GM18505 (cell line): Measurements from ENCODE around the gene ROS1.
"Not testable (repeated sequence)": the region's sequence is repeated elsewhere in the genome, so short reads cannot be mapped to it uniquely, and the experiment has no call there.

ENCODE experiments used
- ATAC-seq: cut with Tn5 transposase; IDR thresholded peaks from one replicate; pipeline ENCODE4 v1.9.1; 2021; ENCODE audit not compliant: unreplicated experiment
- POLR2A ChIP-seq: IDR thresholded peaks from 4 replicates; pipeline ENCODE4 v1.6.1; 2011; ENCODE audit warnings: borderline replicate concordance; ENCODE audit not compliant: insufficient read depth, insufficient read length; ENCODE audit errors: extremely low read depth

ROS1 gene

DNA sequence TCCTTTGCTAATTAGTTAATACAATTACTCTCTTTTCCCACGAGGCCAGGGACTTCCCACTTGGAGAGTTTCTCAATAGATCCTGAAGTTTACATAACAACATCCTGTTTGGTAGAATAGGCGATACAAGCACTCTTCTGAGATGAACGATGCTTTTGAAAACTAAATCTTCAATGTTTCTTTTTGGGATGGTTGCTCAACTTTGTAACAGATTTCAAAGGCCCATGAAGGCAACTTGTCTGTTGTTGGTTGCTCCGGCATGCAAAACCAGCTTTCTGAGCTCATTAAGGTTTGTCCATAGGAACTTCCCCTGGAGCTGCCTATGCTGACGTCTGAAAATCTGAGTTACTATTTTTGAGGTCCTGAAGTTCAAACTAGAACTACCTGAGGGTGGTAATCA, 25.9 kb upstream of the ROS1 start:
- TF ChIP-seq POLR2A: no peak
- no peak for ATAC-seq

DNA sequence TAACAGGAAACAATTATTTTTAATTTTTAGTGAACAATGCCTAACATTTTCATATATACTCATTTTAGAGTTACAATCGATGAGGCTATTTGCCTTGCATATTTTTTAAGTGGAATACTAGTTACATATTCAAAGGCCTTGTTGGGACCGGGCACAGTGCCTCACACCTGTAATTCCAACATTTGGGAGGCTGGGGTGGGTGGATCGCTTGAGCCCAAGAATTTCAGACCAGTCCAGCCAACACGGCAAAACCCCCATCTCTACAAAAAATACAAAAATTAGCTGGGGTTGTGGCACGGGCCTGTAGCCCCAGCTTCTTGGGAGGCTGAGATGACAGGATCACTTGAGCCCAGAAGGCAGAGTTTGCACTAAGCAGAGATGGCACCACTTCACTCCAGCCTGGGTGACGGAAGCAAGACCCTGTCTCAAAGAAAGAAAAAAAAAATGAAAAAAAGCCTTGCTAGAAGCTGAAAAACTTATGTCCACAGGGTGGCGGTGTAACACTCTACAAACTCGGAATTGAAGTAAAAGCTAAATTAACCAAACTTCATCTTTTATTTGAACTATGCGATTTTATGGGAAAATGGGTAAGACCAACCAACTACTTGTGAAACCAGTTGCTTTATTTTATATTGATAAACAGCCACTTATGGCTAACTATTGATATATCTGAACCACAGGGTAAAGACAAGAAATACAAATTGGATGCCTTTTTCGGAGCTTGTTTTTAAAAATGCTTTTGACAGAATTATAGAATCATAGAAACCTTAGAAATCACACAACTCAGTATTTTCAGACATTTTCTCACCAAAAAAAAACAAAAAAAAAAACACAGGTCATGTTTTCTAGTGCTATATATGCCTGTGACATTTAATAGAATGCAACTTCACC, 24.1 kb upstream of the ROS1 start:
- no peak for TF ChIP-seq POLR2A
- ATAC-seq: peak; percentile 51

DNA sequence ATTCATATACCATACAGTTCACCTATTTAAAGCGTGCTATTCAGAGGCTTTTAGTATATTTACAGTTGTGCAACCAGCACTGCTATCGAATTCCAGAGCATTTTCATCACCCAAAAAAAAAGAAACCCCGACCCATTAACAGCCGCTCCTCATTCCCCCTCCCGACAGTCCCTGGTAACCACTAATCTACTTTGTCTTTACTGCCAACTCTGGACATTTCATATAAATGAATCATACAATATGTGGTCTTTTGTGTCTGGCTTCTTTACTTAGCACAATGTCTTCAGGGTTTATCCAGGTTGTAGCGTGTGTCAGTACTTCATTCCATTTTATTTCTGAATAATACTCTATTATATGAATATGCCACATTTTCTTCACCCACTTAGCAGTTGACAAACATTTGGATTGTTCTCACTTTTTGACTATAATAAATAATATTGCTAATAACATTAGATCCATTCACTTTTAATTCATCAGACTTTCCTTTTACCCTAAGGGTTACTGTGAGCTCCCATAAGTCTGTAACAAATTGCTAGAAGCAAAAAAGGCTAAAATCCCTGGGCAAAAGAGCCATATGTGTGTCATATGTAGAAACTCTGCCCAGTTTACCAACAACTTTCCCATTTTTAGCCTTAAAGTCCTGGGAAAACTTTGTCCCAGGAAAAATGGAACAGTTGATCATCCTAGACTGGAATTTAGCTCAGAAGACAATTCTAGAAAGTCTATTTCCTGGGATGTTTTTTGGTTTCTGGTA, 23.2 kb upstream of the ROS1 start:
- TF ChIP-seq POLR2A: no peak
- no peak for ATAC-seq

DNA sequence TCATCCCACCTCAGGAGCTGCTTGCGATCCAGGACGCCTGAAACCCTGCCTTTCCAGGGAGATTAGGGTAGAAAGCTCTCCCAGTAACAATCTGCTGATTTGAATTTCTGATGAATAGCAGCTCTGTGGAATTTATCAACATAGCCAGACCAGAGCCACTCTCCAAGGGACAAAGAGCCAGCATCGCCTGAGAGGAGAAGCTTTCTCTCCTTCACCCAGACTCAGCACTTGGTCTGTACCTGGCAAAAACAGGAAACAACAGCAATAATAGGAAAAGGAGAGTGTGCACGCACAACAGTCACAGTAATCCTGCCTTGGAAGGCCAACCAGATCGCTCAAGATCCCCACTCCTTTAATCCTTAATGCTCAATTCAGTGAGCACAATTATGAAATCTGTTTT, 22.3 kb upstream of the ROS1 start:
- TF ChIP-seq POLR2A: no peak
- no peak for ATAC-seq

DNA sequence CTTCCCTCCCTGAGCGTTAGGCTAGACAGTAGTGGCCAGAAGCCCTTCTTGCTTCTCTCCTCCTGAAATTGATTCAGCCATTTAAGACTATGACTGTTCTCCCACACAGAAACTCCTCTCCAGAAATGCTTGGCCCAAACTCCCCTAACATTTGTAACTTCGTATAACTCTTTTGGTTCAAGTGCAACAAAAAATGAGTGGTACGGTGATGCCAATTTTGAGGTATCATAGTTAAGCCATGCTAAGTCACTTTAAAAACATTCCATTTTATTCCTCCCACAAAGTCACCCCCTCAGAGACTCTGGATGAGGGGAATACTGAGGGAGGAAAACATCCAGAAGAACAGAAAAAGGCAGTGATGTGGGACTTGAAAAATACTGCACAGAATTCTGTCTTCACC, 21.1 kb upstream of the ROS1 start:
- no peak for TF ChIP-seq POLR2A
- no peak for ATAC-seq

DNA sequence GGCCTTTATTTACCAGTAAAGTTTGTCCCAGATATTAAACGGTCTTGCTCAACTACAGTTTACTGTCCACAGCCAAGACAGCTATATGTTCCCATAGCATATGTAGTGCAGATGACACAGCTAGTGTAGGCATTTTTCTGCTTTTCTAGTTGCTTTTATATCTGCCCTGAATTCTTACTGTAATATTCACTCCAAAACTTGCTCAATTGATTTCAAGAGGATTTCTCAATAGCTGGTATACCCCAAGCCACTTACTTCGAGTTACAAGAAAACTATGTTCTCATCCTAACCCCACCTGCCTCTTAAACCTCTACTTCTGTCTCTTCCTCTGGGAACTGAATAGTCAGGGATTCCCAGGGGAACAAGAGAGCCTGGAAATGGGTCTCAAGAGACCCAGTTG, 18.9 kb upstream of the ROS1 start:
- no peak for TF ChIP-seq POLR2A

DNA sequence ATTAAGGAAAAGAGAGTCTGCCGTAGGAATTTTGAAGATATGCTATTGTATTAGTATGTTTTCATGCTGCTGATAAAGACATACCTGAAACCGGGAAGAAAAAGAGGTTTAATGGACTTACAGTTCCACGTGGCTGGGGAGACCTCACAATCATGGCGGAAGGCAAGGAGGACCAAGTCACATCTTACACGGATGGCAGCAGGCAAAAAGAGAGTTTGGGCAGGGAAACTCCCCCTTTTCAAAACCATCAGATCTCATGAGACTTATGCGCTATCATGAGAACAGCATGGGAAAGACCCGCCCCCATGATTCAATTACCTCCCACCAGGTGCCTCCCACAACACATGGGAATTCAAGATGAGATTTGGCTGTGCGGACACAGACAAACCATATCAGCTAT, 16.6 kb upstream of the ROS1 start:
- ATAC-seq: not testable (repeated sequence)

More for the DNA sequence above, 18.9 kb upstream of the ROS1 start:
- ATAC-seq: no peak

DNA sequence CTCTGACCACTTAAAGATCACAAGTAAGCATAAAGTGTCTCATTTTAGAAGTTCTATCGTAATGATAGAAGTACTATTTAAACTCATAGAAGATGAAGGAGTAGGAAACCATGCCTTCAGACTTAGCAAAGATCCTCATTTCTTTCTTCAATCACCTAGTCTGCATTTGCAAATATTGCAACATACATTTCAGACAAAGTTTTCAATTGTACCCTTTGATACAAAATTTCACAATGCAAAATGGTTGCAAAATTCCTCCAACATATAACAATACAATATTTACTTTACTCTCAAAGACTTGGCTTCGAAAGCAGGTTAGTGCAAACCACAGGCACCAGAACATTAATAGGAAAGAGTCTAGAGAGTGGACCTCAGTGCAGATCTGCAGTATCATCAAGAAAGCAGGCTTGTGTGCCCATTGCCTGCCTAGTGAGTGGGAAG, 16.1 kb upstream of the ROS1 start:
- no peak for ATAC-seq
- no peak for TF ChIP-seq POLR2A

DNA sequence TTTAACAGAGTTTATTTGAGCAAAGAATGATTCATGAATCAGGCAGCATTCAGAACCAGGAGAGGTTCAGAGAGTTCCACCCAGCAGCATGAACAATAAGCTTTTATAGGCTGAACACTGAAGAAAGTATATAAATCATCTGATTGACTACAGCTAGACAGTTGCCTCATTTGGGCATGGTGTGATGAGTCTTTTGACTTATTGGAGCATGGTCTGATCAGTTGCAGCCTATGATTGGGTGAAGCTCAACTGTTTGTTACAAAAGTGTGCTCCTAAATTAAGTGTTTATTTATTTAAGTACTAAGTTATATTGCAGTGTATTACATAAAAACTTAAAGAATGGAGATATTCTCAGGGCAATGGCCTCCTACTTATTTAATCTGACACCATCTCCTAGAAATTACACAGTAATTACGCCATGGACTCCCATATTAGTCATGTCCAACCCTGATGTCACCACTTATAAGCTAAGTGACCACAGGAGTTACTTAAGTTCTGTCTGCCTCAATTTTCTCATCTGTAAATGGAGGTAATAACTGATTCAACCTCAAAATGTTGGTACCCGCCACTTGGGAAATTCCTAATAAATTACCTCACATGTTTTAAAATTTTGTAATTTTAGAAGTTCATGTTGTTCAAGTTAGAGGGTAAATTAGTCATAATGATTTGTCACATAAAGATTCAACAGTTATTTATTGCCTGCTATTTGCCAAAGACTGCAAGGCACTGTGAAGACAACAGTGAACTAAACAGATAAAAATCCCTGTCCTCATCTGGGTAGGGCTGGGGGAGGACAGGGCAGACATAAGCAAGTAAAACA, 15.2 kb upstream of the ROS1 start:
- TF ChIP-seq POLR2A: no peak
- no peak for ATAC-seq

DNA sequence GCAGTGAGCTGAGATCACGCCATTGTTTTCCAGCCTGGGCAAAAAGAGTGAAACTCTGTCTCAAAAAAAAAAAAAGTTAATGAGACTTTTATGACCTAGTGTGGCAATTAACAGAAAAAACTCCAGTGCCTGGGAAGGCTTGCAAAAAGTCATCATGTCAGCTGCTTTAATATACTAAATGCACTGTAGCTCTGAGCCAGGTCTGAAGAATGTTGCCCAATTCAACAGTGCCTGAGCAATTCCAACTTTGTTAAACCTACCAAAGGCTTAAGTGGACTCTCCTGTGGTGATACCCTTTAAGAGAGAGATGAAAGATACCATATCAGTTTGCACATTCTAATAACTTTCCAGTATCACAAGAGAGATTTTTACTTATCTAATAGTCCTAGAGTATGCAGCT, 6.5 kb upstream of the ROS1 start:
- ATAC-seq: no peak

DNA sequence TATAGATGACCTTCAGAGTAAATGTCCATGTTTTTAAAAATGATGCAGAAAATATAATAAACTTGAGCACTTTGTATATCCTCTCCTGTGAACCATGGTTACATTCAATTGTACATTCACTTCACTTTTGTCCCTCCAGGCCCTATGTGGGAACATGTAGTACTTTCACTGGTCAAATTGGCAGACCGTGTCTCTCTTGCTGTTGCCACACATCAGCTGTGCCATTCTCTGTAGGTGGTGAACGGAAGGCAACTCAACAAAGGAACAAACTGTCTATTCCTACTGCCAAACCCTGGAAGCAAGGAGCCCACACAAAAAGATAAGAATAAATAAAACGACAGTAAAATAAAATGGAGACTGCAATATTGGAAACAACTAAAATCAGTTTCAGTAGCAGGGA, 2.0 kb downstream of the ROS1 start:
- ATAC-seq: no peak
- no peak for TF ChIP-seq POLR2A

More for the DNA sequence above, 6.5 kb upstream of the ROS1 start:
- TF ChIP-seq POLR2A: no peak

DNA sequence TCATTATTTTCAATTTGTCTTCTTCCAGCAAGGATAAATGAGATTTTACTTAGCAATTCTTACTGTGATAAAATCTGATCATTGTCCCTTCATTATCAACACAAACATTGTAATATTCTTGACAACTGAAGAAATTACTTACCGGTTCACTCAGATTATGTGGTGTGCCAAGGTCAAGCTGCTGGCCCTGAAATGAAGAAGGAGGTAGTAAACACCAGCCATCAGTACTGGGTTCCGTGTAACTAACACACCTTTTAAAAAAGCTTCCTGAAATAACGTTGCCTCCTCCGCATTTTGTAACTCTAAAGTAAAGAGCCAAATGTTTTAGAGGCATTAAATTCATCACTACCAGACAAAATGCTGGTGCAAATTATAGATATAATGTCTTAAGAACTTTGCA, 7.4 kb downstream of the ROS1 start:
- no peak for ATAC-seq

DNA sequence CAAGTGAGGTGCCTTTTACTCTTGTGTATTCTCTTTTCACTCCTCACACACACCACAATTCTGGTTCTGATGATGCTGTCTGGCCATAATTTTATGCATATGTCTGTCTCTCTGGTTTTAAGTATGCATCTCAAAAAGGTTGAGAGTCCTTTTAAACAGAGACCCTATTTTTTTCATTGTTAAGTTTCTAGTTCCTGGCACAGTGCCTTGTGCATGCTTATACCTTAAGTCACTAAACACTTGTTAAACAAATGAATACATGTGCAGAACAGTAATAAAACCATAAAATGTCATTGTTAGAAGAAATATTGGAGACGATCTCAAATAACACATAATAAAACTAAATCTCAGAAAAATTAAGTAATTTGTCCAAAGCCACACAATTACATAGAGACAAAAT, 7.9 kb downstream of the ROS1 start:
- no peak for TF ChIP-seq POLR2A
- no peak for ATAC-seq

More for the DNA sequence above, 7.4 kb downstream of the ROS1 start:
- TF ChIP-seq POLR2A: no peak

DNA sequence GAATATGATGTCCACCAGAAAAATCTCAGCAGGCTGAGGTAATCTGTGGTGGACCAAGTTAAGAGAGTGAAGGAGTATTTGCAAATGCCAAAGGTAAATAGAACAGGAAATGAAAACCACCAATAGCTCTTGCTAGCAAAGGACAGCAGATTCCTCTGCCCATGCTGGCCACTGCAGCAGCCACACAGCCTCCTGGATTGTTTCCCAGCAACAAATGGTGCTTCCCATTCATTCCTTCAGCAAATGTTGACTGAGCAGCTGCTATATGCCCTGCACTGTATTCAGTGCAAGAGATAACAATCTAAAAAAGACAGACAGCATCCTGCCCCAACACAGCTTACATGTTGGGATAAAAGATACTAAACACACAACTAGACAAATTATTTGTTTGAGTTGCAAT, 11.0 kb downstream of the ROS1 start:
- no peak for ATAC-seq
- no peak for TF ChIP-seq POLR2A

DNA sequence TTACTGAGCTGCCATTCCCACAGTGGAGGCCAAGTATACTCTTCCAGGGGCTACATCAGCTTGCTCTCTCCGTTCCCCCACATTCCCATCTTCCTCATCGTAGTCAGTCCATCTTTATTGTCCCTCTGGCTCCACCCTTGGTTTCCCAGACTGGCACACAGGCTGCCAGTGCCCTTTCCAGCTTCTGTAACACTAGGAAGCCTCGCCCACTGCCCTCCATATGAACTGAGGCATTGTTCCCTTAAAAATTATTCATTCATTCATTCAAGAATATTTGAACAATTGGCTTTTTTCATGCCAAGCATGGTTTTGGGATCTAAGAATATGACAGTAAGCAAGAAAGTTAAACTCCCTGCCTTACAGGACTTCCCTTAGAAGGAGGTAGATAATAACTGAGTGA, 14.3 kb downstream of the ROS1 start:
- no peak for TF ChIP-seq POLR2A
- no peak for ATAC-seq
